Calu3 (cell line): ENCODE results near the gene AKAP7. TPM values are rescaled to one million over a fixed set of nuclear protein-coding genes. Genes with fewer than 3 reads are reported as not detected.
"Not testable (repeated sequence)": the region's sequence is repeated elsewhere in the genome, so short reads cannot be mapped to it uniquely, and the experiment has no call there.

ENCODE experiments used
- BruUV-seq: library from RNA; stranded (reverse); fragments of 400-500 nt; replicated peaks from 2 replicates; lab custom pipeline; 2021; lab: Mats Ljungman, UMichigan
- CTCF ChIA-PET: fragments of 300-600 bp; sonication (Branson Sonifier 250); formaldehyde crosslinking; loops from one replicate; lab custom pipeline; 2022; ENCODE audit warnings: antibody characterized with exemption; lab: Charles Lee
- DNase-seq: peaks from one replicate; pipeline ENCODE4 v3.0.0; 2022
- H3K27ac Mint-ChIP-seq: one replicate; pipeline ENCODE4 v1.8.0; 2022; ENCODE audit warnings: mixed read lengths; ENCODE audit not compliant: unreplicated experiment
- H3K27me3 Mint-ChIP-seq: one replicate; pipeline ENCODE4 v1.8.0; 2022; ENCODE audit warnings: mixed read lengths; ENCODE audit not compliant: unreplicated experiment
- H3K36me3 Mint-ChIP-seq: one replicate; pipeline ENCODE4 v1.8.0; 2022; ENCODE audit warnings: mild to moderate bottlenecking, moderate library complexity, mixed read lengths; ENCODE audit not compliant: insufficient read depth, unreplicated experiment
- H3K4me1 Mint-ChIP-seq: one replicate; pipeline ENCODE4 v1.8.0; 2022; ENCODE audit warnings: mild to moderate bottlenecking, low read depth, mixed read lengths; ENCODE audit not compliant: unreplicated experiment
- H3K4me3 Mint-ChIP-seq: one replicate; pipeline ENCODE4 v1.8.0; 2022; ENCODE audit warnings: mild to moderate bottlenecking, low read depth, moderate library complexity, mixed read lengths; ENCODE audit not compliant: unreplicated experiment
- H3K9me3 Mint-ChIP-seq: one replicate; pipeline ENCODE4 v1.8.0; 2022; ENCODE audit warnings: low read depth, mixed read lengths; ENCODE audit not compliant: unreplicated experiment
- intact Hi-C: fragments of 100-400 bp; cut with micrococcal nuclease; formaldehyde crosslinking; loops from one replicate; pipeline ENCODE4 v1.10.0; 2022; ENCODE audit not compliant: unreplicated experiment
- total RNA-seq: library from RNA; stranded (reverse); gene quantifications from 2 replicates; pipeline ENCODE4 v1.2.3, GENCODE V29; 2022
- TF ChIP-seq, protein P1 (sequence below): fragments of 200-600 bp; IDR thresholded peaks from one replicate; pipeline ENCODE4 v1.8.0; 2022; ENCODE audit warnings: antibody characterized with exemption; ENCODE audit not compliant: unreplicated experiment

Gene AKAP7
- total RNA-seq, 1 experiment from 2014 or later, result 7.7 TPM

DNA sequence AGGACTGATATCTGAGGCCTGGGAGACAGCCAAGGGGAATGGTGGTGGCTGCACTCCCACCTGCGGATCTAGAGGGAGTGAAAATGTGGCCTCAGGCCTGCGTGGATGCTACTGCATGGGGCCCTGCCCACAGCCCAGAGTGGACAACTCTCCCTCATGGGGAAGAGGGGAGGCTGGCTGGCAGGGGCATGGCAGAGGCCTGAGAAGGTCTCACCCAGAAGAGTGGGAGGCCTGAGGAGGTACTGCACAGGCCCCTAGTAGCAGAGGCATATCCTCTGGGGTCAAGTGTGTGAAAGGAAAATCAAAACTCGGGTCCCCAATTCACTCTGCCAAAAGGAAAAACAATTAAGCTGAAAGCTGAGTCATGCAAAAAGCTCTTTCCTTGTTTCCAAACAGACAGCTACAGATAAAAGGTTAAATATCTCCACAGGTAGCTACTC is 158.2 kb downstream of the AKAP7 start:
- H3K9me3 Mint-ChIP-seq, result no peaks in the 10 kb centered on the region
- TF ChIP-seq, protein P1, sequence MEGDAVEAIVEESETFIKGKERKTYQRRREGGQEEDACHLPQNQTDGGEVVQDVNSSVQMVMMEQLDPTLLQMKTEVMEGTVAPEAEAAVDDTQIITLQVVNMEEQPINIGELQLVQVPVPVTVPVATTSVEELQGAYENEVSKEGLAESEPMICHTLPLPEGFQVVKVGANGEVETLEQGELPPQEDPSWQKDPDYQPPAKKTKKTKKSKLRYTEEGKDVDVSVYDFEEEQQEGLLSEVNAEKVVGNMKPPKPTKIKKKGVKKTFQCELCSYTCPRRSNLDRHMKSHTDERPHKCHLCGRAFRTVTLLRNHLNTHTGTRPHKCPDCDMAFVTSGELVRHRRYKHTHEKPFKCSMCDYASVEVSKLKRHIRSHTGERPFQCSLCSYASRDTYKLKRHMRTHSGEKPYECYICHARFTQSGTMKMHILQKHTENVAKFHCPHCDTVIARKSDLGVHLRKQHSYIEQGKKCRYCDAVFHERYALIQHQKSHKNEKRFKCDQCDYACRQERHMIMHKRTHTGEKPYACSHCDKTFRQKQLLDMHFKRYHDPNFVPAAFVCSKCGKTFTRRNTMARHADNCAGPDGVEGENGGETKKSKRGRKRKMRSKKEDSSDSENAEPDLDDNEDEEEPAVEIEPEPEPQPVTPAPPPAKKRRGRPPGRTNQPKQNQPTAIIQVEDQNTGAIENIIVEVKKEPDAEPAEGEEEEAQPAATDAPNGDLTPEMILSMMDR, result no peak
- DNase-seq, result no peak
- no peaks in the 10 kb centered on the region for H3K36me3 Mint-ChIP-seq
- H3K4me1 Mint-ChIP-seq, result no peaks in the 10 kb centered on the region
- H3K27me3 Mint-ChIP-seq, result peaks cover 25% of the 10 kb centered on the region
- BruUV-seq, result no TSS peak
- intact Hi-C loops, result no loop called here
- CTCF ChIA-PET, result interaction anchor here (0.6 to 0.7 kb wide), 2 partner anchors 9 to 15 kb away, joined by 3 to 4 read pairs; no protein-coding TSS in a partner anchor
- no peak overlapping the region for H3K4me3 Mint-ChIP-seq
- H3K27ac Mint-ChIP-seq, result no peak overlapping the region

DNA sequence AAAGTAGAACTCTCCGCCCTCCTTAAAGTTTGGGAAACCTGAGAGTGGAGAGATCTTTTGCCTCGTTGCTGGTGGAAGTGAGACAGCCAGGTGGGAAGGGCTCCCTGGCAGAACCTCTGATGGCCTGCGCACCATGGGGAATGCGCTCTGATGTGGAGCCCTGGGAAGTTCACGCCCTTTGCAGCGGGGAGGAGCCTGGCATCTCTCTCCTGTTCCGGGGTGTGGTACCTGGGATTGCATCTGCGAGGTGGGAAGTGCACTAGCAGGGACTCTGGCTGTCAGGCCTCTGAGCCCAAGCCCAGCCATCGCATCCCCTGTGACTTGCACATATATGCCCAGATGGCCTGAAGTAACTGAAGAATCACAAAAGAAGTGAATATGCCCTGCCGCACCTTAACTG is 159.8 kb downstream of the AKAP7 start:
- Mint-ChIP-seq H3K9me3 (no peaks in the 10 kb centered on the region), H3K4me1 (no peaks in the 10 kb centered on the region), H3K27ac (no peak overlapping the region), H3K27me3 (peaks cover 25% of the 10 kb centered on the region), H3K4me3 (no peak overlapping the region), H3K36me3 (no peaks in the 10 kb centered on the region)
- TF ChIP-seq, protein P1, result no peak
- intact Hi-C loops, result no loop called here
- CTCF ChIA-PET, result no interaction called here
- BruUV-seq, result no TSS peak
- no peak for DNase-seq

GRCh38 chr6:131300826-131301225 is 165.6 kb downstream of the AKAP7 start:
- H3K4me3 Mint-ChIP-seq, H3K9me3 Mint-ChIP-seq, BruUV-seq, H3K36me3 Mint-ChIP-seq, CTCF ChIA-PET, DNase-seq, intact Hi-C loops, H3K4me1 Mint-ChIP-seq, H3K27ac Mint-ChIP-seq: not testable (repeated sequence)
- peaks cover 17% of the 10 kb centered on the region for H3K27me3 Mint-ChIP-seq

GRCh38 chr6:131303338-131303930 is 168.2 kb downstream of the AKAP7 start:
- BruUV-seq, result no TSS peak
- no peak for DNase-seq
- Mint-ChIP-seq H3K36me3 (no peaks in the 10 kb centered on the region), H3K9me3 (no peaks in the 10 kb centered on the region), H3K4me1 (no peaks in the 10 kb centered on the region), H3K27me3 (no peaks in the 10 kb centered on the region), H3K27ac (no peak overlapping the region), H3K4me3 (no peak overlapping the region)
- CTCF ChIA-PET, result no interaction called here
- TF ChIP-seq, protein P1, result no peak
- intact Hi-C loops, result no loop called here
